ENCODE measurements around the gene IGFL2. TPM values are rescaled to one million over a fixed set of nuclear protein-coding genes. Genes with fewer than 3 reads are reported as not detected.
A peak's percentile ranks its signal among the peaks of the same experiment; 100 is the strongest.

Gene IGFL2
- total and polyA plus RNA-seq, 2 donors: not detected

DNA sequence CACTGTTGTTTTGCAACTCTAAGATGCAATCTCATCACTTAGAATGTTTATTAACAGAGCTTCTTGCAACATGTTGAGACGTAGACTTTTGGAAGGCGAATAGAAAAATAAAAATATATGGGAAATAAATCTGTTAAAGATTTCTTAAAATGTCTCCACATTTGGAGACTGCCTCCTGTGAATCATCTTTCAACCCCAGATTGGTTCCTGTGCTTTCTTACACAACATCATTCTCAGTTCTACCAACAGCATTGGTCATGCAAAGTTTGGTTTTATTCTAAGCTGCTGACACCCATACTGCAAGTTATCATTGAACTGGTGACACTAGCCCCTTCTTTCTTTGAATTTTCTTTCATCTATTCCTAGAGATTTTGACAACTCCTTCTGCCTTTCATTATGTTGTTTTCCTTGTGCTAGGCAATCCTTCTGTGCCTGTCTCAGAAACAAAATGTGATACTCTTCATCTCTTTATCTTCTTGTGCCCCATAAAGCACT is 21.9 kb upstream of the IGFL2 start:
- no peaks in the 10 kb centered on the region for H3K36me3 ChIP-seq (ENCODE audit: insufficient read depth)
- no peak overlapping the region for H3K27ac ChIP-seq (ENCODE audit: low read depth)
- no peak overlapping the region for H3K4me3 ChIP-seq (ENCODE audit: low read depth, low read length)
- no peaks in the 10 kb centered on the region for H3K4me1 ChIP-seq (ENCODE audit: insufficient read depth)
- 90% methylated on average over 2 of the region's 2 CpGs for WGBS
- DNase-seq (ENCODE audit: extremely low spot score): no peak

DNA sequence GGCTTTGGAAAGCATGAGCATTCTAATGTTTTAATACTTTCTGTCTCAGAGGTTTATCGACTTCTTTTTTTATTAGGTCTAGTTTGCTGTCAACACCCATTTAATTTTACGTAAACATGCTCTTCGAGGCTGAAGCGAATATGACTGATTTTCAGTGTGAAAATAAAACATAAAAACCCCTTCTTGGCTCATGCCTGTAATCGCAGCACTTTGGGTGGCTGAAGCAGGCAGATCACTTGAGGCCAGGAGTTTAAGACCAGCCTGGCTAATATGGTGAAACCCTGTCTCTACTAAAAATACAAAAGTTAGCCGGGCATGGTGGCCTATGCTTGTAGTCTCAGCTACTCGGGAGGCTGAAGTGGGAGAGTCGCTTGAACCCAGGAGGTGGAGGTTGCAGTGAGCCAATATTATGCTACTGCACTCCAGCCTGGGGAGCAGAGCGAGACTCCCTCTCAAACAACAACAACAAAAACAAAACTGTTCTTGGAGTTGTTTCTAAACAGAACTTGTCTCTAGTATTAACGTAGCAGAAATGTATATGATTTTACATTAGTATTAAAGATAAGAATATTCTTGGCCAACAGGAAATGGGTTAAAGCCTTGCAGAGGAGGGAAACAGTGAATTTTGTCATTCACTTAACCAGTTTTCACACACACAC is 16.4 kb upstream of the IGFL2 start:
- H3K36me3 ChIP-seq (ENCODE audit: insufficient read depth): no peaks in the 10 kb centered on the region
- H3K27ac ChIP-seq (ENCODE audit: low read depth): no peak overlapping the region
- H3K4me1 ChIP-seq (ENCODE audit: insufficient read depth): peaks cover 3% of the 10 kb centered on the region
- no peak overlapping the region for H3K4me3 ChIP-seq (ENCODE audit: low read depth, low read length)
- WGBS: 54% methylated on average over 10 of the region's 10 CpGs
- no peak for DNase-seq (ENCODE audit: extremely low spot score)

DNA sequence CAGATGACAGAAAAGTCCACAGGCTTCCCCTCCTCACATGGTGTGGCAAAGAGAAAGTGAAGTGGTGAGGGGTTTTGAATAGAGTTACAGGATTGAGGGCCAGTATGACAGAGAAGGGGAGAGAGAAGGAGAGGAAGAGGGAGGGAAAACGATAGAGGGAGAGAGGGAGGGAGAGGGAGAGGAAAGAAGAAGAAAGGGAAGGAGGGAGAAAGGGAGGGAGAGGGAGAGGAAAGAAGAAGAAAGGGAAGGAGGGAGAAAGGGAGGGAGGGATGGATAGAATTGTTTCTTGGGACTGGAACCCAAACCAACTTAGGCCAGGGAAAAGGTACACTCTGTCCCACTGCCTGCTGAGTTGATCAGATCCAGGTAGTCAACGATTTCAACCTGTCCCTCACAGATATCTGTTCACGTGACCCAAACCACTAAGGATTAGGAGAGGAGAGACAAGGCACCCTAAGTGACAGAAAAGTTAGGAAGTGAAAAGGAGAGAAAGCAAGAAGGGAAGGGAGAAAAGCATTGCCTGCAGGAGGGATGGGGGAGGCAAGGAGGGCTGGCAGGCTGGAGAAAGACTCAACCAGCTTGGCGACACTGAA is 15.4 kb upstream of the IGFL2 start:
- no peaks in the 10 kb centered on the region for H3K36me3 ChIP-seq (ENCODE audit: insufficient read depth)
- no peak overlapping the region for H3K27ac ChIP-seq (ENCODE audit: low read depth)
- no peak overlapping the region for H3K4me3 ChIP-seq (ENCODE audit: low read depth, low read length)
- DNase-seq (ENCODE audit: extremely low spot score): no peak
- WGBS: 92% methylated on average over 4 of the region's 4 CpGs
- H3K4me1 ChIP-seq (ENCODE audit: insufficient read depth): peaks cover 3% of the 10 kb centered on the region

DNA sequence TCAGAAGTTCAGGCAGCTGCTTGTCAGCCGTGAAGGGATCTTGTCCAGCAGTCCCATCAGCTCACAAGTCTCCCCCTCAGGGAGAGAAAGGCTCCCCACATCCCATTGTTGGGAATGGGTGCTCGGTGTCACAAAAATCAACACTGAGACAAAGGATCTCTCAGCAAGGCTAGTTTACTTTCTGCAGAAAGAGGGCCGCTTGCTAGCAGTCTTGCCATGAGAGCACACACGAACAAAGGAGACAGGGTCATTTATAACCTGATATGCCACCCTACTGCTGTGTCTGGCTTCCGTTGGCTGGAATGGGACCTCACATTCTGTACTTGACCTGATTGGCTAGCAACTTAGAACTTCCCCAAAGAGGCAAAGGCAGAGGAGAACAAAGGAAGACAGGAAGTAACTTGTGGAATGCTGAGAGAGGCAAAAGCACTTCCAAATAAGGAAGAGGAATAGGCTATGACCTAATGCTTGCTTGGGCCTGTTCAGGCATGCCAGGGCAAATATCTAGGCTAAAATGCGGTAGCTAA is 14.9 kb upstream of the IGFL2 start:
- Histone ChIP-seq H3K27ac (ENCODE audit: low read depth) (no peak overlapping the region), H3K36me3 (ENCODE audit: insufficient read depth) (no peaks in the 10 kb centered on the region), H3K4me1 (ENCODE audit: insufficient read depth) (peaks cover 3% of the 10 kb centered on the region), H3K4me3 (ENCODE audit: low read depth, low read length) (no peak overlapping the region)
- DNase-seq (ENCODE audit: extremely low spot score): peak; percentile 41
- 68% methylated on average over 6 of the region's 6 CpGs for WGBS

DNA sequence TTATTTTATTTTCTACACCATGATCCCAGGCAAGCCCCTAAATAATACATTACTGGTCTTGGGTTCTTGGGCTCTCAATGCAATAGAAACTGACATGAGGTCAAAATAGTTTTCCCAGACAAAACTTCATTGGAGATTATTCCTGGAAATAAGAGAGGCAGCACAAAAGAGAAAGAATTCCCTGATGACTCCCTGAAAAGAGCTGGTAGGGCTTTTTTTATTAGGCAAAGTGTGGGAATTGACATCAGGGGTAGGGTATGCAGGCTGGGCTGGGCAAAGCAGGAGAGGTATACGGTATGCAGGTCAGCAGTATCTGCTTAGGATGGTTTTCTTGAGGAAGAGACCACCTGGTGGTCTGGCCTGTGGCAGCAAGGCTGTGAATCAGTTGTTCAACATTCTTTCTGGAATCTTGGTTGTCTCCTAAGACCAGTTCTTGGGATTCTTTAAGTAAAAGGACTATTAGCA is 14.2 kb upstream of the IGFL2 start:
- WGBS: 84% methylated on average over 1 of the region's 1 CpG
- no peak for DNase-seq (ENCODE audit: extremely low spot score)
- H3K4me3 ChIP-seq (ENCODE audit: low read depth, low read length): no peak overlapping the region
- H3K4me1 ChIP-seq (ENCODE audit: insufficient read depth): peaks cover 3% of the 10 kb centered on the region
- H3K36me3 ChIP-seq (ENCODE audit: insufficient read depth): no peaks in the 10 kb centered on the region
- H3K27ac ChIP-seq (ENCODE audit: low read depth): no peak overlapping the region

DNA sequence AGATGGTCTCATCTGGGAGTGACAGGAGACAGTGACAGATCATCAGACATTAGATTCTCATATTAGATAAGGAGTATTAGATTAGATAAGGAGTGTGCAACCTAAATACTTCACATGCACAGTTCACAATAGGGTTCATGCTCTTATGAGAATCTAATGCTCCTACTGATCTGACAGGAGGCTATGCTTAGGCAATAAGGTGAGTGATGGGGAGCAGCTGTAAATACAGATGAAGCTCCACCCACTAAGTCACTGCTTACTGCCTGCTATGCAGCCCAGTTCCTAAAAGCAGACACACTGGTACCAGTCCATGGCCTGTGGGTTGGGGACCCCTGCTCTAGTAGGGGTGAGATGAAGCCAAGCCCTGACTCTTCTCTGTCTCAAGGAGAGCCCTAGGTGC is 13.5 kb upstream of the IGFL2 start:
- H3K4me1 ChIP-seq (ENCODE audit: insufficient read depth): peaks cover 3% of the 10 kb centered on the region
- H3K27ac ChIP-seq (ENCODE audit: low read depth): no peak overlapping the region
- no peak for DNase-seq (ENCODE audit: extremely low spot score)
- no peak overlapping the region for H3K4me3 ChIP-seq (ENCODE audit: low read depth, low read length)
- H3K36me3 ChIP-seq (ENCODE audit: insufficient read depth): no peaks in the 10 kb centered on the region

DNA sequence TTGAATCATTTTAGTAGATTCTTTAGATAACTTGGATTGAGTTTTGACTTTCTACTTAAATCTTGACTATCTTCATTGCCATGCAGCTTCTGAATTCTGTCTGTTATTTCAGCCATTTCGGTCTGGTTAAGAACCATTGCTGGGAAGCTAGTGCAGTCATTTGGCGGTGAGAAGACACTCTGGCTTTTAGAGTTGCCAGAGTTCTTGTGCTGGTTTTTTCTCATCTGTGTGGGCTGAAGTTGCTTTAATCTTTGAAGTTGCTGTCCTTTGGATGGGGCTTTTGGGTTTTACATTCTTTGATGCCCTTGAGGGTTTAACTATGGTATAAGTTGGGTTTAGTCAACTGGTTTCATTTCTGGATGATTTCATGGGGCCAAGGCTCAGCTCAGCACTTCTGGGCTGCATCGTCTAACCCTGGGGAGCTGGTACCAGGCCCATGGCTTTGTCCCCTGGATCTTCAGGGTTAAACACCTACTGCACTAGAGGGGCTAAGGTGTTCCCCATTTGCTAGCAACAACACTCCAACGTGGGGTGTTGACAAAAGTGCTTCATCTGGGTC is 10.0 kb upstream of the IGFL2 start:
- Histone ChIP-seq H3K4me3 (ENCODE audit: low read depth, low read length) (no peak overlapping the region), H3K27ac (ENCODE audit: low read depth) (no peak overlapping the region), H3K36me3 (ENCODE audit: insufficient read depth) (no peaks in the 10 kb centered on the region), H3K4me1 (ENCODE audit: insufficient read depth) (no peaks in the 10 kb centered on the region)
- no peak for DNase-seq (ENCODE audit: extremely low spot score)
- 78% methylated on average over 4 of the region's 4 CpGs for WGBS

DNA sequence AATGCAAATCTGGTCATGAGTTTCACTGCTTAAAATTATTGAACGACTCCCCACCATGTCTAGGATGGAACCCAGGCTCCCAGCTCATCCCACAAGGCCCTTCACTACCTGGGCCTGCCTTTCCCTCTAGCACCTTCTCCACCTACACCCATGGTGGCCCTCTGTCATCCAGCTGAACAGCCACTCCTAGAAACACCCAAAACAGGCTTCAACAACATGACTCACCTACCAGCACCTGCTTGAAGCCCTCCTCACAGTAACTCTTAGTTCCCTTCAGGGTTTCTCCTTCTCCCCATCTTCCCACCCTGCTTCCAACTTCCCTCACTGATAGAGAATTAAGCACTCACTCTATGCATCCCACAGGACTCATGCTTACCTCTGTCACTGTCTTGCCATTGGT is 6.6 kb upstream of the IGFL2 start:
- 65% methylated on average over 1 of the region's 1 CpG for WGBS
- no peak for DNase-seq (ENCODE audit: extremely low spot score)
- no peak overlapping the region for H3K4me3 ChIP-seq (ENCODE audit: low read depth, low read length)
- H3K4me1 ChIP-seq (ENCODE audit: insufficient read depth): no peaks in the 10 kb centered on the region
- no peaks in the 10 kb centered on the region for H3K36me3 ChIP-seq (ENCODE audit: insufficient read depth)
- no peak overlapping the region for H3K27ac ChIP-seq (ENCODE audit: low read depth)

DNA sequence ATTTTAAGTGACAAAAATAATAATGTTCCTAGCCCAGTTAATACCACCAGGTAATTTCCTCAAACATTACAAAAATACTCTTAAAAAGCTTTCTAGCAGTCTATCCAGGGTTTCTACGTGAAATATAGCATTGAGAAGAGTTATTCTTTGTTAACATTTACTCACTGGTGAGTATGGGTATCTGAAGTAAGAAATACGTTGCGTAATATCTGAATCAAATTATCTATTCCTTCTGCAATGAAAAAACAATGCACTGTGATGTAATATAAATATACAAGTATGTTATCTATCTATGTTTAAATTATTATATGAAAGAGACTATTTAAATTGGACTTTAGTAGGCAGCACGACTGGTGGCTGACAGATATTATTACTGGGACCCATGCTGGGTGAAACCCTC is 5.7 kb upstream of the IGFL2 start:
- DNase-seq (ENCODE audit: extremely low spot score): no peak
- WGBS: 59% methylated on average over 4 of the region's 4 CpGs
- Histone ChIP-seq H3K36me3 (ENCODE audit: insufficient read depth) (no peaks in the 10 kb centered on the region), H3K4me1 (ENCODE audit: insufficient read depth) (no peaks in the 10 kb centered on the region), H3K27ac (ENCODE audit: low read depth) (no peak overlapping the region), H3K4me3 (ENCODE audit: low read depth, low read length) (no peak overlapping the region)

DNA sequence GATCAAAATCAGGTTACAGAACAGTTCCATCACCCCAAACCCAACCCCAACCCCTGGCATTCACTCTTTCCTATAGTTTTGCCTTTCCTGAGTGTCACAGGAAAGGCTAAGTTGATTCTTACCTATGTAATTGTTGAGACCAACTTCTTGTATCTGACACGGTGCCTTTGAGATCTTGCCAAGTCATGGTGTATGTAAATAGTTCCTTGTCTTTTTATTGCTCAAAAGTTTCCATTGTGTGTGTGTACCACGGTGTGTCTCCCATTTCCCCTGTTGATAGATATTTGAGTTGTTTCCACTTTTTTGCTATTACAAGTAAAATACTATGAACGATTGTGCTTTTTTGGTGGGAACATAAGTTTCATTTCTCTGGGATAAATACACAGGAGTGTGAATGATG is 3.3 kb upstream of the IGFL2 start:
- Histone ChIP-seq H3K4me3 (ENCODE audit: low read depth, low read length) (no peak overlapping the region), H3K27ac (ENCODE audit: low read depth) (no peak overlapping the region), H3K36me3 (ENCODE audit: insufficient read depth) (no peaks in the 10 kb centered on the region), H3K4me1 (ENCODE audit: insufficient read depth) (no peaks in the 10 kb centered on the region)
- WGBS: 39% methylated on average over 3 of the region's 3 CpGs
- DNase-seq (ENCODE audit: extremely low spot score): no peak

DNA sequence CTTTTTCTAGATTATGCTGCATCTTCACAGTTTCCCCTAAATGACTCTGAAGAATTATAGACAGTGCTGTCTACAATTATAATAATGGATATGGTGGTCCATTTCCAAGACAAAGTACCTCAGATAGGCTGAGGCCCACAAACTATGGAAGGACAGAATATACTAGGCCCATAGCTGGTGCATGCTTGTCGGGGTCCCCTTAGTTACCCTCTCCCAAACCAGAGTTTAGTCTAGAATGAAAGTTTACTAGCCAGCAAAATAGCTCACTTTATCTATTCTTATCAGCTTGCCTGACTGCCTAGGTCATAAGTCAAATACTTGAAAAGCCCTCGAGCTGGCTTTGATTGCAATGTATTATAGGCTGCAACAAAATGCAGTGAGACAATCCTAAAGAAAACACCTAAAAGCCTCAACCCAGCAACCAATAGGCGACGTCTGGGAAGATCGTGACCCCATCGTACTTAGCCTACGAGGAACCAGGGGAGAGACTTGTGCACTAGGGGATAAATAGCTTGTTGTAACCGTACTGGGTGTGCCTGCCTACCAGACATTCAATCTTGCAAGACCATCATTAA is 785 bp upstream of the IGFL2 start:
- no peaks in the 10 kb centered on the region for H3K36me3 ChIP-seq (ENCODE audit: insufficient read depth)
- no peak overlapping the region for H3K4me3 ChIP-seq (ENCODE audit: low read depth, low read length)
- H3K4me1 ChIP-seq (ENCODE audit: insufficient read depth): no peaks in the 10 kb centered on the region
- 28% methylated on average over 8 of the region's 8 CpGs for WGBS
- no peak for DNase-seq (ENCODE audit: extremely low spot score)
- no peak overlapping the region for H3K27ac ChIP-seq (ENCODE audit: low read depth)

DNA sequence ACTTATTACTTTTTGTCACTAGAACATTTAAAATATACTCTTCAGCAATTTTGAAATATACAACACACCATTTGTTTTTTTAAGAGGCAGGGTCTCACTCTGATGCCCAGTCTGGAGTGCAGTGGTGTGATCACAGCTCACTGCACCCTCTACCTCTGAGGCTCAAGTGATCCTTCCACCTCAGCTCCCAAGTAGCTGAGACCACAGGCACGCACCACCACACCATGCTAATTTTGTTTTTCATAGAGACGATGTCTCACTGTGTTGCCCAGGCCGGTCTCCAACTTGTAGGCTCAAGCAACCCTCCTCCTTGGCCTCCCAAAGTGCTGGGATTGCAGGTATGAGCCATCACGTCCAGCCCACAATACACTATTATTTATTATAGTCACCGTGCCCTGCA is 2.6 kb downstream of the IGFL2 start:
- no peak for DNase-seq (ENCODE audit: extremely low spot score)
- Histone ChIP-seq H3K36me3 (ENCODE audit: insufficient read depth) (no peaks in the 10 kb centered on the region), H3K4me1 (ENCODE audit: insufficient read depth) (no peaks in the 10 kb centered on the region), H3K27ac (ENCODE audit: low read depth) (no peak overlapping the region), H3K4me3 (ENCODE audit: low read depth, low read length) (no peak overlapping the region)
- WGBS: 82% methylated on average over 5 of the region's 5 CpGs

DNA sequence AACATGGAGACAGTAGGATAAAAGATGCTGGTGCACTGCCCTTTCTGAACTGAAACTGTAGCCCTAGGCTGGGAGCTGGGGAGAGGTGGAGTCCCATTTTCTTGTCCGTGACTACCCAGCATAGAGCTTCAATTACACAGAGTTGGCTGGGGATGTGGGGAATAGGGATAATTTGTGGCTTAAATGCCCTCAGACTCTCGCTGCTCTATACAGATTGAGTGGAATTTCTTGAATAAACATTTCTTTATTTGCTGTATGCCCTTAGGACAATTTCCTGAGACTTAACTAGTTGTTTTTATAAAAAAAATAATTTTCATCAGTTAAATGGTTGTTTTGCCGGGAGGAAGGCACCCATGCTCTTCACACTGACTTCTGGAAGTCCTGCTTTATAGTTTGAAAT is 7.2 kb downstream of the IGFL2 start:
- no peak for DNase-seq (ENCODE audit: extremely low spot score)
- Histone ChIP-seq H3K36me3 (ENCODE audit: insufficient read depth) (no peaks in the 10 kb centered on the region), H3K4me3 (ENCODE audit: low read depth, low read length) (no peak overlapping the region), H3K27ac (ENCODE audit: low read depth) (no peak overlapping the region), H3K4me1 (ENCODE audit: insufficient read depth) (no peaks in the 10 kb centered on the region)
- WGBS: 49% methylated on average over 3 of the region's 3 CpGs

Measured in urinary bladder (tissue), 4 donors.